HK-2 (cell line): ENCODE measurements around the gene PLXNA4.
A peak's percentile ranks its signal among the peaks of the same experiment; 100 is the strongest.

Experiments used
- DNase-seq: peaks from one replicate; pipeline ENCODE4 v3.0.0-alpha.2; 2018; ENCODE audit not compliant: unreplicated experiment

Gene PLXNA4

DNA sequence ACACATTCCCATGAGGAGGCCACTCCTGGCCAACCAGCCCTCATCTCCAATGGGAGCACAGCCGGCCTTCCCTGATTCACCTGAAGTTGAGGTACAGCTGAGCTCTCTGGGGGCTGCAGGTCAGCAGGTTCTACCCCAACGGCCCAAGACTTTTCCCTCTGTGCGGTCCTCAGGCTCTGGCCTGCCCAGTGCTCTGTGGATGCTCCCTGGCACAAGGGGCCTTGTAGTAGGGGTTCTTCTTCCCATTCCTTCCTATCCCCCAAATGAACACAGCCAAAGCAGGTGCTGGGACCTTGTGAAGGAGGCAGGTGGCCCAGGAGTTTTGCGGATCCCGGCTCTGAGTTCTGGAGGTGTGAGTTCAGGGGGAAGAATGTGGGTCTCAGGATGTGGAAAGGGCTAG is 72.2 kb downstream of the PLXNA4 start:
- no peak for DNase-seq

DNA sequence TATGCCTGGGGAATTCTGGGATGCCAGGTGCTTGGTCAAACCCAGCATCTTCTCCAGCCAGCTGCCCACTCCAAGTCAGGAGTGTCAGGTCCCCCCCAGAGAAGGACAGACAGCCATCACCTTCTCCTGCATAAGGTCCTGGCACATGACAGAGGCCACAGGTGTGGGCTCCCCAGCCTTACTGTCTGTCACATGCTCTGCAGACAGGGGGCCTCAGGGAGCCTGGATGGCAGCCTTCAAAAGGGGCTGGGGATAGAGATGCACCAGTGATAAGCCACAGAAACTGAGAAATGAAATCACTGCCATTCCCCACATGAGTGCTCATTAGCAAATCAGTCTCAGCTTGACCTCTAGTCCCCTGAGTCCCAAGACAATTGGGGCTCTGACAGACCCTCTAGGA is 72.9 kb downstream of the PLXNA4 start:
- no peak for DNase-seq

DNA sequence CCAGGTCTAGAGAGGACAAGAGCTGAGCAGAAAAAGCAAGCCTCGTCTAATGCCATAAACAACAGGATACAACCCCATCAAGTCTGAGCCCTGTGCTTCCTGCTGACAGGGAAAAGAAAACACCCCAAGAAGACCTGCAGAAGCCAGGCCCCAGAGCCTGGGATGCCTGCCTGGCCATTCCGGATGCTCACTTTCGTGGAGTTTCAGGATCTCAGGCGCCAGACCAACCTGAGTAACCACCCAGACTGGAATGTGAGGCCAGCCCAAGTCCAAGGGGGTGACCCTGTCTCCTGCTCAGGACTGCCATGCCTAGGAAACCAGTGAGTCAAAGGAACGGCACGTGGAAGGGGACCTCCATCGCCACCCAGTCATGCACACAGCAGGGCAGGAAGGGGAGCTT is 74.3 kb downstream of the PLXNA4 start:
- peak; percentile 1 for DNase-seq

DNA sequence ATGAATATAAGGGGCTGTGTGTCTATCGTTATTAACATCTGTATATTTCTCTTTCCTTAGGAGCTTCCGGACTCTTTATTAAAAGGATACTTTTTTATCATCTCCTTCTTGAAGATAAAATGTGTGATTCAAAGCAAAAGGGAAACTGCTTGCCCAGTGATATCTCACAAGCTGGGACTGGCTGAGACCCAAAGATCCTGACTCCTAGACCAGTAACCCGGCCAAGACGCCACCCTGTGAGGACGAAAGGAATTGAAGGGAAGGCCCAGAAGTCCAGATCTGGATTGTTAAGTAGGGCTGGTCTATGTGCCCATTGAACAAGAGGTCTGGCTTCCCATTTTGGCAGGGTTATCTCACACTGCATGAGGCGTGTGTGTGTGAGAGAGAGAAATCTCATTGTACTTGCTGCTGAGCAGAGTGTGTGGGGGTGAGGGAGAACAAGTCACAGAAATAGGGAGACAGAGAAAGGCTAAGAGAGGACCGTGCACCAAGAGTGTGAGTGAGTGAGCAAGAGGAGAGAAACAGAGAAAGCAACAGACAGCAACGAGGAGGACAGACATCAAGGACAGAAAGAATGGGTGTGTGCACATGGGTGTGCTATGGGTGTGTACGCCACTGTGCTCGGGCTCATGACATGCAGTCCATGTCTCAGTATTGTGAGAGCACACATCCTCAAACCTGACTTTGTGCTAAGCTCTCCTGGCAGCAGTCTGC is 75.4 kb downstream of the PLXNA4 start:
- DNase-seq, result no peak

DNA sequence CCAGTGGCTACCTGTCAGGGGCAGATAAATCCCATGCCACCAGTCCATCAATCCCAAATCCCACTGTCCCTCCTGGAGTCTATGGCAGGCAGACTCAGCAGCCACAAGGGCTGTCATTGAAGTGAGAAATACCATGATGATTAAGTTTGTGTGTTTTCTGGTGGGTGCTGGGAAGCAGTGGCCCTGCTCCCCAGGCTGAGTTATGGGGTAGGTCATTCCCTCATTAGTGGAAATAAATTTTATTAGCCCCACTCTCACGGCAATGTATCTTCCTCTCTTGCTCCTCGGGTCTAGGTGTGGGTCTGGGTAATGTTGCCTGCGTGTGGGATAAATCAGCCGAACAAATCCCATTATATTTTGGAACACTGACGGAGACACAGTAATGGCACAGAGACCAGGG is 76.8 kb downstream of the PLXNA4 start:
- no peak for DNase-seq

DNA sequence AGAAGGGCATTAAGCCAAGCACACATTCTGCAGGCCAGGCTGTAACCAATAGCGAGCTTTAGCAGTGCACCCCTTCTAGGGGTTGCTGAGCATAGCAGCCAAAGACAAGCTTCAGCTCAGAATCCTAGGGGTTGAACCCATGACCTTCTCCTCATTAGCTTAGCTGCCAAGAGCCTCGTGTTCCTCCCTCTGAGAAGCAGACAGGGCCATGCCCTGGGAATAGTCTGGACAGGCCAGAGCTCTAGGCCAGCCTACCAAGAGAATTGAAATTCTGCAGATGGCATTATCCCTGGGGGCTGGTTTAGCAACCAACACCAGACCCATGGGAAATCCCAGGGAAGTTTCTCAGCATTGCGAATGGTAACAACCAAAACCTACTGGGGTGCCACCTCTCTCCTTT is 77.2 kb downstream of the PLXNA4 start:
- DNase-seq, result no peak

DNA sequence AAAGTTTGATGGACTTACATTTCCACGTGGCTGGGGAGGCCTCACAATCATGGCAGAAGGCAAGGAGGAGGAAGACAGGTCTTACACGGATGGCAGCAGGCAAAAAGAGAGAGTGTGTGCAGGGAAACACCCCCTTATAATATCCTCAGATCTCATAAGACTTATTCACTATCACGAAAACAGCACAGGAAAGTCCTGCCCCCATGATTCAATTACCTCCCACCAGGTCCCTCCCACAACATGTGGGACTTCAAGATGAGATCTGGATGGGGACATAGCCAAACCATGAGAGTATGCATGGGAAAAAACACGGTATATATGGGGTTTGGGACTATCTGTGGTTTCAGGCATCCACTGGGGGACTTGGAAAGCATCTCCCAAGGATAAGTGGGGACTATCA is 78.0 kb downstream of the PLXNA4 start:
- DNase-seq, result no peak

DNA sequence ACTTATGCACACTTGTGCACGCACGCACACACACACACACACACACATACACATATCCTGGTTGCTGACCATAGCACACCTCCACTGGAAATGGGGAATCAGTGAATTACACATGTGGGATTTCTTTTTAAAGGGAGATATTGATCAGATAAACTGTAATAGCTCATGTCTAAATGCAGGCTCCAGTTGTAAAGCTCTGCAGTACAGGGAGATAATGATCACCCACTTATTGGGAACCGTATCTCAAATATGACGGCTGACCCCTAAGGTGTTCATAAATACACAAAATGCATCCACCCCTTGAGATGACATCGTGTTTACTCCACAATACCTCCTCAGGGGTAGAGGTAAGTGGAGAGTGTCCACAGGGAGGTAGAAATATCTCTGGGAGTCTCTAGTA is 79.2 kb downstream of the PLXNA4 start:
- DNase-seq, result no peak

DNA sequence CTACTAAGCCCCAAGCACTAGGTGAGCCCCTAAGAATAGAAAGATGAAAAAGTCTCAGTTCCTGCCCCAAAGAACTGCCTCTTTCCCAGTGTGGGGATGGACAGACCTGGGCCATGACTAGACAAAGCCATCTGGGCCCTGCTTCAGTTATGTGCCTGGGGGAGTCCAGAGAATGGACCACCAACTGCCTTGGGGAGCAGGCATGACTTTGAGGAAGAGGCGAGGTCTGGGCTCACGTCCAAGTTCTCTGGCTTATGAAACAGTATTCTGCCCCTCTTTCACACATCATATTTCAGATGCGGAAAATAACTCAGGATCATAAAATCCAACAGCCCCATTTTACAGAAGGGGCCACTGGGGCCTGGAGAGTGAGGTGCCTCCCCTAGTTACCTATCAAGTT is 80.3 kb downstream of the PLXNA4 start:
- DNase-seq, result no peak

DNA sequence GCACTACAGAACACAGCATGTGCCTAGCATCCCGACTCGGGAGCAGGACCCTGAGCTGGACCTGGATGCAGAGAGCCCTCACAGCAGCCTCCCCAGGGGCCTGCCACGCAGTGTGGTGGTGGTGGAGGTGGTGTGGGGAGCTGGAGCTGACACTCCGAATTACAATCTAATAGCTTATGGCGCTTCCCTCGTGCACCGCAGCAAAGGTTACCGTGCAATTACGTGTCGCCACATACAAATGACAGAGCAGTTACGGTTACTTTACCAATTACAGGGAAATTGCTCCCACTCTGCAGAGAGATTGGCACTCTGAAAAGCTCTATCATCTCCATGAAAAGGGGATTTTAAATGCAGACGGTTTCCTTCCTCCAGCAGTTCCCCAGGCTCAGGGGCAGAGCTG is 81.8 kb downstream of the PLXNA4 start:
- DNase-seq, result no peak

DNA sequence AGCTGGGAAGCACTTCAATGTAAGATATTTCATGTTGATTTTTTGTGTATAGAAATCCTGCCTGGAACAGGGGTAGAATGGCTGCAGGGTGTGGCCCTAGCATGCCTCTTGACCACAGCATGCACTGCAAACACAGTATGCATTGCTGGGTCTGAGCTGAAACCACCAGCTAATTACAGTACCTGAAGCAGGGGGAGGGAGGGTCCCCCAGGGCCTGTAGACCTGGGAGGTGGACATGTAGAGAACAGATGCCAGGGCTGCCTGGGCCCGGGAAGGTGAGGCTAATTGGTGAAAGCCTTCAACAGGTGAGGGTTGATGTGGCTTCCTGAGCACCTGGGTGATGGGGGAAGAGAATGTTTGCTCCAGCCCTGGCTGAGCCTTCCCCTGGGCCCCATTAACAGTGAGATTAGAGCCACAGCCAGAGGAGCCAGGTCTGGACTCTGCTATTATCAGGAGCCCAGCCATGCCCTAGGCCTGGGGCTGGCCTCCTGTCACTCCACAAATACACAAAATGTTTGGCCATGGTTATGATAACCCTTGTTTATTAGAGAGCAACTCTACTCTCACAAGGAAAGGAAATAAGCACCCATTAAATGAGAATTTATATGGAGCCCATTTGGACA is 83.3 kb downstream of the PLXNA4 start:
- DNase-seq, result no peak

DNA sequence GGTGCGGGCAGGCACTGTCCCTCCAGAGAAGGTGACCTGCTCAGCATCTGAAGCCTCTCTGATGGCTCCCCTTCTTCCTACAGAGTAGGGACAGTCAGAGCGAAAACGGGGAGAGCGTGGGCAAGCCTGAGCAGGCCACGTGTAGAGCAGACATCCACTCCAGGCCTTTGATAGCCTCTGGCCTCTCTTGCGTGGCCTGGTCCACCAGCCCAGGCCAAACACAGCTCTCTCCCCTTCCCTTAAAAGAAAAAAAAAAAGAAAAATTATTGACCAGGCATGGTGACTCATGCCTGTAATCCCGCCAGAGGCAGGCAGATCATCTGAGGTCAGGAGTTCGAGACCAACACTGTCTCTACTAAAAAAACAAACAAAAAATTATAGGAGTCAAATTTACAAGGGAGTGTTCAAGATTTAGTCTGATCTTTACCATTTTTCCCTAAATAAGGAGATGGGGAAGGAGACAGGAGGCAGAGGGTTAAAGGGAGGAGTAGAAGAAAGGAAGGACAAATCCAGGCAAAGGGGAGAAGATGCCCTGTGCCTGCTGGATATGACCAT is 84.8 kb downstream of the PLXNA4 start:
- no peak for DNase-seq

DNA sequence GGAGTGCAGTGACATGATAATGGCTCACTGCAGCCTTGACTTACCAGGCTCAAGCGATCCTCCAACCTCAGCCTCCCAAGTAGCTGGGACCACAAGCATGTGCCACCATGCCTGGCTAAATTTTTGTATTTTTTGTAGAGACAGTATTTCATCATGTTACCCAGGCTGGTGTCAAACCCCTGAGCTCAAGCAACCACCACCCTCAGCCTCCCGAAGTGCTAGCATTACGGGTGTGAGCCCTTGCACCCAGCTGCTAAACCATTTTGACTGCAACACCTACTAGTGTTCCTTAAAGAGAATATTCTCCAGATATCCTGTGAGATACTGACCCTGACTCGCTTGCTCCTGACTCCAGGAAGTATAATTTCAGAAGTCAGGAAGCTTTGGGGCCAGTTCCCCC is 85.8 kb downstream of the PLXNA4 start:
- DNase-seq, result no peak

DNA sequence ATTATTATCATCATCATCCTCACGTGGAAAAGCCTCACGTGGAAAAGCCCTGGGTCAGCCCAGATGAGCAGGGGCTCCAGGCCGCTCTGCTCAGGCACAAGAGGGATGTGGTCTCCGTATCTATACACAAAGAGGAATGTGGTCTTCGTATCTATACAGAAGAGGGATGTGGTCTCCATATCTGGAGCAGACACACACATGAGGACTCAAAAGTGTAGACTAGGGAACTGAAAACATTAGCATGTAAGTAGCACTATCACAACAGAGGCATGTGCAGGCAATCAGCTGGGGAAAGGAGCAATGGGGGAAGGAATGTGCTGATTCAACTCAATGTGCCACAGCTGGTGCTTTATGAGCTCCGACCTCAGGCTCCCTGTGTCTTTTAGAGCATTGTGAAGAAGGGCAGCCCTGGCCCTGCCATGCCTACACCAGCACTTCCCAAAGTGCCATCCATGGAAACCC is 86.5 kb downstream of the PLXNA4 start:
- no peak for DNase-seq

DNA sequence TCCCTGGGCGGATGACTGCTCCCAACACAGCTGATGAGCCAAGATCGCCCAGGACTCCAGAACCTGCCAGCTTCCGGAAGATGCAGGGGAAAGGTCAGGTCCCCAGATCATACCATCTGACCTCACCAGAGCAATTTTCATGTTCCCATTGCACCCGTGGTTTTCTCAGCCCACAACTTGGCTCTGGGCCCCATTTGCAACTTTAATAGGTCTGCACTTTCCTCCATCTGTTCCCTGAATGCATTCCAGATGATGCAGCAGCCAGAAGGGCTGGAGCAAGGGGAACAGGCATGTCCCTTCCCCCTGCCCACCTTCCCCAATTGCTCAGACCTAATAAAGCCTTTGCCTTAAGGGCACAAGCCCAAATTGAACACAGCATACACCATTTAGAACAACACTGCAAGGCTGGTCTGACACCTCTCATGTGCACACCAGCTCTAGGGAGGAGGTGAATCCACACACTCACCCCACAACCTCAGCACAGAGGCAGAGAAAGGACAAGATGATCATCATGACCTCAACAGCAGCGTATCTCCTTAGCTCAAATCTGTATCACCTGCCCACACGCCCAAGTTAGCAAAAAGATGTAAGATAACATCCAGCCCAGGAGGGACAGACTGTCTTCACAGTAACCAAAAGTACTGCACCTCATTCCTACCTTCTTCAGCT is 87.5 kb downstream of the PLXNA4 start:
- no peak for DNase-seq

DNA sequence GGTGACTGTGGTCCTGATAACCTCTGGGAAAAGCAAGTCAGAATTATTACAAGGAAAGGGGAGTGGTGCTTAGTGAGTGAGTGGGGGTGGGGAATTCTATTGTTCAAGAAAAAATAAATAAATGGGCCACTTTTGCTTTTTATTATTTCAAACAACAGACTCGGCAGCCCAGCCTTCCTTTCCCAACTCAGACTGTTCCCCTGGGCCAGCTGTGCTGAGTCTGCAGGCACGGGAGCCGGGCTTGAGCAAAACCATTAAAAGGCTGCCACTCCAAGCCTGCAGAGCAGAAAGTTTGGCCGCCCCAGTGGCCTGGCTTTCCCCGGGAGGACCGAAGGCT is 90.0 kb downstream of the PLXNA4 start:
- no peak for DNase-seq

DNA sequence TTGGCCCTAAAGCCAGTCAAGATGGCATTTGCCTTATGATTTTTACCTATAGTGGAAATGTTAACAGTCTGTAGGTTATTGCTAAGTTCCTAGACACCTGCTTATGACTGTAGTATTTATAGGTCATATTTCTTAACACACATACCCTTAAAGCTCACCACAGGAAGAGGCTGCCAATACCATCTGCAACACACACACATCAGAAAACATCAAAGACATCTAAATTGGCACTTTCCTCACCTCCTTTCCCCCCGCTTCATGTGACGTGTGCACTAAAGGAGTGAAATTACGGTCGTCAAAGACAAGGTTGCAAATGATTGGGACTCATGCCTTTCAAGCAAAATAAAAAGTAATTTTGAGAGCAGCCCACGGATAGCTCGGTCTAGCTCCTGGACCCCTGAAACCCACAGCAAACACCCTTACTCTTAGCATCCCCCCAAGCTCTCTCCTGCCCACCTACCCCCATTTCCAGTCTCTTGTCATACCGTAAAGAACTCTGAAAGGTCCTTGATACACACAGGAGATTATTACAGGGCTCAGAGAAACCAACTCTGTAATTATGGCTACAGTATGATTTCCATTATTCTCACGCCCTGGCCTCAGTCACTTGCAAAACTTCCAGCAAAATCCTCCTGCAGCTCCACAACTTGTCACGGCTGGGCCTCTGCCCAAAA is 90.5 kb downstream of the PLXNA4 start:
- DNase-seq, result no peak

DNA sequence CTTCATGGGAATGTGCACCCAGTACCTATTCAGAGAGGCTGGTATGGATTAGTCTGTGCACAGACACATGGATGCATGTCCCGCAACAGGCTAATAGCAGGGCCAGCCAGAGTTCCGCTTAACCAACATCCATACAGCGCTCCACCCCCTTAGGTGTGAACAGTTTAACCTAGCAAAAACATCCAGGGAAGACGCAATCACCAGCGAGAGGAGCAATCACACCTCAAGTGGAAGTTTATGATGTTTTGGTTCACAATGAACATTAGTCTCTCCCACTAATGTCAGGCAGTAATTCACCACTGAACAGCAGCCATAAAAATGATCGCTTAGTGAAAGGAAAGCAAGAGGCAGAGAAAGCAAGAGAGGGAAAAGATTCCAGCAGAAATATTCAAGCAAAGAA is 91.1 kb downstream of the PLXNA4 start:
- no peak for DNase-seq

DNA sequence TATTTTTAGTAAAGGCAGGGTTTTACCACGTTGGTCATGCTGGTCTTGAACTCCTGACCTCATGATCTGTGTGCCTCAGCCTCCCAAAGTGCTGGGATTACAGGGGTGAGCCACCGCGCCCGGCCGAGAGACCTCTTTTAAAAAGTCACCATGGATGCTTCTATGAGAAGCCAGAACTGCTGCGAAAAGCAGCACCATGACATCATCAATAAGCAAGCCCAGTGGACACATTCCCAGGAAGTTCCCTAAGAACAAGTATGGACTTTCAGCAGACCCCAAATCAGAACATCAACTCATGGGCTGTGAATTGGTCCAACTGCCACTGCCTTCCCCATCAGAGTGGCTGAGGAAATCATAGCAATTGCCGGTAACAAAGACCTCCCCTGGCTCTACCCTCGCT is 93.4 kb downstream of the PLXNA4 start:
- DNase-seq, result no peak

DNA sequence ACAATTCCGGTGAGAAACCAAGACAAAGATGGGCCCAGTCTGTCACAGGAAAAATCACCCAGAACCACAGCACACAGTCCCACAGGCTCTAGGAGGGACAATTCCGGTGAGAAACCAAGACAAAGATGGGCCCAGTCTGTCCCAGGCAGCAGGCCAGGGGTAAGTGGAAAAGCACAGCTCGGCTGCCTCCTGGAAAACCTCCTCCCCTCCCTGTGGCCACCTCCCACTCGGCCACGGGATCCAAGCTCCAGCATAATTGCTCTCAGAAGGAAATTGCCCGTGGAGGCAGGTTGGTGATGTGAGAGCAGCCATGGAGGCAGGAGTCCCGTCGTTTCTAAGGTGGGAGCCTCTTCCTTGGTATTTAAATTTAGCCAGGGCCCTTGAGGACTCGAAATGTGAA is 95.7 kb downstream of the PLXNA4 start:
- no peak for DNase-seq

DNA sequence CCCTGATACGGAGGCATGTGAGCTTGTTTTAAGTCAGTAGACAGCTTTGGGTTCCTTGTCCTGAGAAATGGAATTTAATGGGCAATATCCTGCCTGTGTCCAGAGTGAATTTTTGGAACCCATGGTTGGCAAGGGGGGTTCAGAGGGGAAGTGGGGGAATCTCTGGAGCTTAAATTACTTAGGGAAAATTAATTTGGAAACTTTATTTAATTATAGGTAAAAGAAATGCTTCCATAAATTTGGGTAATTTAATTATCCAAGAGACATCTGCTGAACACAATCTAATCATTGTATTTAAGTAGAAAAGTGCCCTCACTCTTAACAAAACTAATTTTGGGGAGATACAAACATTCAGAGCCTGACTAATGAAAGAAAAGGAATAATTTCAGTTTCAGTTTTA is 99.7 kb downstream of the PLXNA4 start:
- DNase-seq, result no peak

DNA sequence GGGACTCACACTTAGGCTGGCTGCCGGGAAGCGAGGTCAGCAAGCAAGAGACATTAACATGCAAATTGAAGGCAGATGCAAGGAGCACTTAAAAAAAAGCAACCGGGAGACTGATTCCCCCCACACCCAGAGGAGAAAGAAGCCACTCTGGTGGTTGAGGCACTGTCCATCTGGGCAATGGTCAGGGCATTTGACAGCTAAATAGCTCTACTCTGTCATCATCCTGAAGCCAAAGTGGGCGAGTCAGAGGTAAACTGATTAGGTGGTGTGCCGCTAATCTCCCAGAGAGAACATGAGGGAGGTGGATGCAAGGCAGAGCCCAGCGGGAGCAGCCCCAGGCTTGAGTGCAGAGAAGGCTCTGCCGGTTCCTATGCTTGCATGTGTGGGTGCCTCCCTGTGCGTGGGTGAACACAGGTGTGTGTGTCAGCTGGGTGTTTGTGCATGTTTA is 100.6 kb downstream of the PLXNA4 start:
- DNase-seq, result no peak
